Left ventricle myocardium inferior (tissue), 1 donor: ENCODE measurements around the gene LARGE1. TPM values are rescaled to one million over a fixed set of nuclear protein-coding genes. Genes with fewer than 3 reads are reported as not detected.

ENCODE experiments used
- DNase-seq: peaks from one replicate; pipeline ENCODE4 v3.0.0-alpha.2; 2020
- H3K27ac ChIP-seq: fragments of 200-600 bp; replicated peaks from 2 replicates; pipeline ENCODE4 v1.8.0; 2021
- H3K27me3 ChIP-seq: fragments of 200-600 bp; 2 replicates; pipeline ENCODE4 v1.8.0; 2021; ENCODE audit warnings: low read depth
- H3K36me3 ChIP-seq: fragments of 200-600 bp; 2 replicates; pipeline ENCODE4 v1.8.0; 2021
- H3K4me1 ChIP-seq: fragments of 200-600 bp; 2 replicates; pipeline ENCODE4 v1.8.0; 2021
- H3K4me3 ChIP-seq: fragments of 200-600 bp; 2 replicates; pipeline ENCODE4 v1.8.0; 2021; ENCODE audit warnings: mild to moderate bottlenecking, moderate library complexity
- H3K9me3 ChIP-seq: fragments of 200-600 bp; replicated peaks from 2 replicates; pipeline ENCODE4 v1.8.0; 2021
- intact Hi-C: fragments of 100-400 bp; cut with micrococcal nuclease; formaldehyde crosslinking; loops from one replicate; pipeline ENCODE4 v1.11.0; 2022
- total RNA-seq: library from RNA; stranded (reverse); fragmentation: NEBNext Ultra II Directional; extraction: Animal tissue kit (Norgen Biotek cat#: 25700); gene quantifications from one replicate; pipeline ENCODE4 v1.2.1, GENCODE V29; 2021
- TF ChIP-seq, protein P1 (sequence below): fragments of 200-600 bp; IDR thresholded peaks from 2 replicates; pipeline ENCODE4 v1.8.0; 2021; ENCODE audit warnings: antibody characterized with exemption, mild to moderate bottlenecking, borderline replicate concordance
- donor health status: DM: no; HTN: yes; CAD: no; lungs with severe emphysema.

The LARGE1 gene
- total RNA-seq, 1 donor from 2014 or later: 117 TPM

DNA sequence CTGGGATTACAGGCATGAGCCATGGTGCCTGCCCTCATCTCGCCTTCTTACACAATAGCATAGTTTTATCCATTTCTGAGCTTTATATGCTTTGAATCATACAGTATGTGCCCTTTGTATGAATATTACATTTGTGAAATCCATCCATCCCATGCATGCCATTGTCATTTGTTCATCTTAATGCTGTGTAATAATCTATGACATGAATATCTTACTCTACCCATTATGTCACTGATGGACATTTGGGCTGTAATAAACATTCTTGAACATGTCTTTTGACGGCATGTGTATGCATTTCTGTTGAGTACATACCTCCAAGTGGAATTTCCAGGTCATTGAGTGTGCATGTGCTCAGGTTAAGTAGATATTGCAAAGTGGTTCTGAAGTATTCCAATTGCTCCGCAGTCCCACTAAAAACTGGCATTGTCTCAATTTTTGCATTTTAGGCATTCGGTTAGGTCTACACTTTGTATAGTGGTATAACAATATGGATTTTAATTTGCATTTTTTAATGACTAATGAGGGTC lies 522.8 kb downstream of the LARGE1 start:
- peaks cover 26% of the 10 kb centered on the region for H3K4me1 ChIP-seq
- intact Hi-C loops: no loop called here
- no peak overlapping the region for H3K4me3 ChIP-seq
- no peaks in the 10 kb centered on the region for H3K9me3 ChIP-seq
- H3K27me3 ChIP-seq: no peaks in the 10 kb centered on the region
- H3K27ac ChIP-seq: no peak overlapping the region
- TF ChIP-seq, protein P1, sequence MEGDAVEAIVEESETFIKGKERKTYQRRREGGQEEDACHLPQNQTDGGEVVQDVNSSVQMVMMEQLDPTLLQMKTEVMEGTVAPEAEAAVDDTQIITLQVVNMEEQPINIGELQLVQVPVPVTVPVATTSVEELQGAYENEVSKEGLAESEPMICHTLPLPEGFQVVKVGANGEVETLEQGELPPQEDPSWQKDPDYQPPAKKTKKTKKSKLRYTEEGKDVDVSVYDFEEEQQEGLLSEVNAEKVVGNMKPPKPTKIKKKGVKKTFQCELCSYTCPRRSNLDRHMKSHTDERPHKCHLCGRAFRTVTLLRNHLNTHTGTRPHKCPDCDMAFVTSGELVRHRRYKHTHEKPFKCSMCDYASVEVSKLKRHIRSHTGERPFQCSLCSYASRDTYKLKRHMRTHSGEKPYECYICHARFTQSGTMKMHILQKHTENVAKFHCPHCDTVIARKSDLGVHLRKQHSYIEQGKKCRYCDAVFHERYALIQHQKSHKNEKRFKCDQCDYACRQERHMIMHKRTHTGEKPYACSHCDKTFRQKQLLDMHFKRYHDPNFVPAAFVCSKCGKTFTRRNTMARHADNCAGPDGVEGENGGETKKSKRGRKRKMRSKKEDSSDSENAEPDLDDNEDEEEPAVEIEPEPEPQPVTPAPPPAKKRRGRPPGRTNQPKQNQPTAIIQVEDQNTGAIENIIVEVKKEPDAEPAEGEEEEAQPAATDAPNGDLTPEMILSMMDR: no peak
- no peak for DNase-seq
- H3K36me3 ChIP-seq: no peaks in the 10 kb centered on the region

DNA sequence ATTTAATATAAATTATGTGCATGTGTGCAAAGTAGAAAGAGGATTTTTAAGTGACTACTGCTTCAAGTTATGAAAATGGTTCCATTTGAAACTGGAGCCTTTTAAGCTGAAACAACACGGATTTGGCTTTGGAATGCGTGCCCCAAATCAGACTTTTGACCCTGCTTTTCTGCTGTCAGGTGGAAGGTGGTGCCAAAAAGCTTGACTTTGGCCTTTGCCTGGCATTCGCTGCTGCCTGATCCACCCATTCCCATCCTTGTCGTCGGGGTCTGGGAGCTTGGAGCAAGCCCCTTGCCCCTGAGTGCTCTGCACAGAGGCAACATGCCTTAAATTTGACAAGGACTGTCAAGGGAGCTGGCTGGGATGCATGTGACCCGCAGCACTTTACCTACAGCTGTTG lies 526.8 kb downstream of the LARGE1 start:
- peaks cover 8% of the 10 kb centered on the region for H3K4me1 ChIP-seq
- H3K9me3 ChIP-seq: no peaks in the 10 kb centered on the region
- no peaks in the 10 kb centered on the region for H3K27me3 ChIP-seq
- intact Hi-C loops: no loop called here
- TF ChIP-seq, protein P1: no peak
- no peak overlapping the region for H3K4me3 ChIP-seq
- H3K36me3 ChIP-seq: no peaks in the 10 kb centered on the region
- DNase-seq: no peak
- H3K27ac ChIP-seq: no peak overlapping the region

DNA sequence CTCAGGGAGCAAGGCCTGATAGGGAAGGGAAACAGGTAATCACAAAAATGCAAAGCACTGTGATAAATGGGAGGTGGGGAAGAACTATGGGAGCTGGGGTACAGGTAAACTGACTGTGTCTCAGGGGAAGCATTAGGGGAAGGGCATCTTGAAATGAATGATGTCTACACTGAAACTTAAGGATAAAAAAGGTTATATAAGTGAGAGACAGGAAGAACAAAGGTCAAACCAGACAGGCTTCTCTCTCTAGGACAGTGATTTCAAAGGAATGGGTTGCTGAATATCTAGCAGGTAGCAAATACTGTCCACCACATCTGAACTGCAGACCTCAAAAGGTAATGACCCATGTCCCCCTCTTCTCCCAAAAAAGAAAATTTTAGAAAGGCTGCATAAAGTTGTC lies 529.0 kb downstream of the LARGE1 start:
- Histone ChIP-seq H3K27me3 (no peaks in the 10 kb centered on the region), H3K4me1 (peaks cover 8% of the 10 kb centered on the region), H3K4me3 (no peak overlapping the region), H3K27ac (no peak overlapping the region), H3K36me3 (no peaks in the 10 kb centered on the region), H3K9me3 (no peaks in the 10 kb centered on the region)
- TF ChIP-seq, protein P1: no peak
- DNase-seq: no peak
- intact Hi-C loops: no loop called here

DNA sequence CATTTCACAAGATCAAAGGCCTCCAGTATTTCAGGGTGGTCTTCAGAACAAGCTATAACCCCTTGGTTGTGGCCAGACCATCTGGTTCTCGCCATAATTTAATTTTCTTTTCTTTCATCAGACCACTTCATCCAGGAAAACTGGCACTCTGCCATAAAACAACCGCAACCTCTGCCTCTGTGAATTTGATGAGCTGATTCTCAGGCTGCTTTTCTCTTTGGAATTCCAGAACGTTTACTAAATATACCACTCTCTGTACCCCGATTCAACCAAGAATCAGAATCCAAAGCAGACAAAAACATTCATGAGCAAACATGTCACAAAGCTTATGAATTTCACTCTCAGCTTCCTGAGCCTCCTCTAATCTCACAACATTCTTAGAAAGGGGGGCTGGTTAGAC lies 530.3 kb downstream of the LARGE1 start:
- no peak for DNase-seq
- H3K27ac ChIP-seq: no peak overlapping the region
- no peaks in the 10 kb centered on the region for H3K36me3 ChIP-seq
- intact Hi-C loops: no loop called here
- H3K9me3 ChIP-seq: no peaks in the 10 kb centered on the region
- H3K27me3 ChIP-seq: no peaks in the 10 kb centered on the region
- TF ChIP-seq, protein P1: no peak
- peaks cover 8% of the 10 kb centered on the region for H3K4me1 ChIP-seq
- H3K4me3 ChIP-seq: no peak overlapping the region

DNA sequence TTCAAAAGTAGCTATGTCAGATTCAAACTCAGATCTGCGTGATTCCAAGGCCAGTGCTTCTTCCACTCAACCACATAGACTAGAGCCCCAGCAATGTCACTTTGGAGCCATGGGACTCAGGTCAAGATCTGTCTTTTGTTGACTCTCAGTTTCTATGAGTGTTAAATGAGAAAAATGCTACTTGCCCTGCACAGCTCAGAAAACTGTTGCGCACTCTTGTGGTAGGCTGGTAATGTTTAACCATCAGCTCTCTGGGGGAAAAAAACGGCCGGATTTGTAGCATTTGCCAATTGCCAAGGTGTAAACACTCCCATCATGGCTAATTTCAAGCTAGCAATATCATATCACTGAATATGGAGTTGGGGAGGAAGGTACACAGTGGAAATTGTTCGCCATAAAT lies 534.0 kb downstream of the LARGE1 start:
- Histone ChIP-seq H3K4me1 (no peaks in the 10 kb centered on the region), H3K9me3 (no peaks in the 10 kb centered on the region), H3K36me3 (peaks cover 34% of the 10 kb centered on the region), H3K27ac (no peak overlapping the region), H3K4me3 (no peak overlapping the region), H3K27me3 (no peaks in the 10 kb centered on the region)
- no peak for DNase-seq
- intact Hi-C loops: no loop called here
- TF ChIP-seq, protein P1: no peak
